Measurements from ENCODE around the gene SEMA5A. TPM values are rescaled to one million over a fixed set of nuclear protein-coding genes. Genes with fewer than 3 reads are reported as not detected.

The SEMA5A gene
- total RNA-seq, 1 donor from 2014 or later, result 31.9 TPM

GRCh38 chr5:9188956-9189355 is 356.9 kb downstream of the SEMA5A start:
- H3K4me3 Mint-ChIP-seq, result no peak overlapping the region
- no peak for TF ChIP-seq CTCF (conservative IDR thresholded peaks at IDR 0.05)
- H3K36me3 Mint-ChIP-seq (ENCODE audit: low read depth), result peaks cover 37% of the 10 kb centered on the region
- H3K4me1 Mint-ChIP-seq, result peaks cover 26% of the 10 kb centered on the region
- no peak for DNase-seq (ENCODE audit: low read depth, low spot score)
- H3K27ac Mint-ChIP-seq (ENCODE audit: unreplicated experiment), result peak overlapping the region; percentile 17
- H3K9me3 Mint-ChIP-seq, result no peaks in the 10 kb centered on the region
- H3K27me3 Mint-ChIP-seq (ENCODE audit: low read depth), result no peaks in the 10 kb centered on the region

- H3K36me3 Mint-ChIP-seq (ENCODE audit: low read depth), result peaks cover 41% of the 10 kb centered on the region
- H3K27ac Mint-ChIP-seq (ENCODE audit: unreplicated experiment), result no peak overlapping the region
- no peak overlapping the region for H3K4me3 Mint-ChIP-seq
- no peak for TF ChIP-seq CTCF (conservative IDR thresholded peaks at IDR 0.05)
- no peaks in the 10 kb centered on the region for H3K27me3 Mint-ChIP-seq (ENCODE audit: low read depth)
- H3K4me1 Mint-ChIP-seq, result peaks cover 24% of the 10 kb centered on the region
- no peak for DNase-seq (ENCODE audit: low read depth, low spot score)
- H3K9me3 Mint-ChIP-seq, result no peaks in the 10 kb centered on the region
Observed at GRCh38 chr5:9188131-9188530, 357.7 kb downstream of the SEMA5A start.

- Mint-ChIP-seq H3K27me3 (ENCODE audit: low read depth) (no peaks in the 10 kb centered on the region), H3K27ac (ENCODE audit: unreplicated experiment) (no peak overlapping the region), H3K9me3 (no peaks in the 10 kb centered on the region), H3K4me1 (peaks cover 21% of the 10 kb centered on the region), H3K4me3 (no peak overlapping the region), H3K36me3 (ENCODE audit: low read depth) (peaks cover 41% of the 10 kb centered on the region)
- DNase-seq (ENCODE audit: low read depth, low spot score), result no peak
- TF ChIP-seq CTCF (conservative IDR thresholded peaks at IDR 0.05), result no peak
Observed at GRCh38 chr5:9187614-9188013, 358.3 kb downstream of the SEMA5A start.

- TF ChIP-seq CTCF (conservative IDR thresholded peaks at IDR 0.05), result no peak
- Mint-ChIP-seq H3K4me1 (peaks cover 11% of the 10 kb centered on the region), H3K27me3 (ENCODE audit: low read depth) (no peaks in the 10 kb centered on the region), H3K36me3 (ENCODE audit: low read depth) (peaks cover 41% of the 10 kb centered on the region), H3K4me3 (no peak overlapping the region), H3K27ac (ENCODE audit: unreplicated experiment) (no peak overlapping the region), H3K9me3 (no peaks in the 10 kb centered on the region)
- no peak for DNase-seq (ENCODE audit: low read depth, low spot score)
Observed at GRCh38 chr5:9186069-9186468, 359.8 kb downstream of the SEMA5A start.

- TF ChIP-seq CTCF (conservative IDR thresholded peaks at IDR 0.05), result no peak
- DNase-seq (ENCODE audit: low read depth, low spot score), result no peak
Observed at GRCh38 chr5:9183992-9184391, 361.9 kb downstream of the SEMA5A start.

More at GRCh38 chr5:9183992-9184391, 361.9 kb downstream of the SEMA5A start:
- no peaks in the 10 kb centered on the region for H3K9me3 Mint-ChIP-seq
- peaks cover 32% of the 10 kb centered on the region for H3K36me3 Mint-ChIP-seq (ENCODE audit: low read depth)
- no peak overlapping the region for H3K27ac Mint-ChIP-seq (ENCODE audit: unreplicated experiment)
- no peaks in the 10 kb centered on the region for H3K27me3 Mint-ChIP-seq (ENCODE audit: low read depth)
- peaks cover 4% of the 10 kb centered on the region for H3K4me1 Mint-ChIP-seq
- H3K4me3 Mint-ChIP-seq, result no peak overlapping the region

All from neural crest cell (in vitro differentiated cells).